ENCODE measurements around the gene TXNDC17. TPM values are rescaled to one million over a fixed set of nuclear protein-coding genes. Genes with fewer than 3 reads are reported as not detected.

TXNDC17 gene
- total and polyA plus RNA-seq, 9 of the 15 experiments (the other 6 are each of a cell fraction or from before 2014, with no cell fraction given), result 108 to 759 (median 179) TPM

- TF ChIP-seq ZNF780A (CRISPR knock-in tag; IDR thresholded peaks at IDR 0.05), result no peak
- no peak for TF ChIP-seq ATF1 (CRISPR knock-in tag; IDR thresholded peaks at IDR 0.05)
- peak; percentile 61 for TF ChIP-seq ATF1 (tag; IDR thresholded peaks at IDR 0.05)
- peak; percentile 57; the same call in 1 of the 2 replicates for TF ChIP-seq C11orf30 (IDR thresholded peaks at IDR 0.05; ENCODE audit: low read depth)
- TF ChIP-seq ZC3H11A (IDR thresholded peaks at IDR 0.05; ENCODE audit: low read depth, low read length), result no peak
- TF ChIP-seq ELF1 (tag; IDR thresholded peaks at IDR 0.05), result peak; percentile 67
- no peak for TF ChIP-seq ZBTB8A (IDR thresholded peaks at IDR 0.05; ENCODE audit: partially characterized antibody)
- no peak for TF ChIP-seq ZNF408 (CRISPR knock-in tag; IDR thresholded peaks at IDR 0.05; ENCODE audit: low read depth)
- peak; percentile 89 for TF ChIP-seq FOXJ2 (tag; IDR thresholded peaks at IDR 0.05)
- no peak for TF ChIP-seq XRCC3 (IDR thresholded peaks at IDR 0.05)
- peak; percentile 53 for TF ChIP-seq POLR2B (IDR thresholded peaks at IDR 0.05; ENCODE audit: low read depth, partially characterized antibody)
- TF ChIP-seq E2F6 (IDR thresholded peaks at IDR 0.05; ENCODE audit: borderline replicate concordance in 1 of 2, extremely low read depth in 1 of 2, insufficient read depth in 1 of 2, insufficient read length in 1 of 2, low read depth in 1 of 2, low read length in 1 of 2, poor library complexity in 1 of 2, severe bottlenecking in 1 of 2), result peak in 1 of 2 experiments; percentile 64
- peak; percentile 64; the same call in 1 of the 2 replicates for TF ChIP-seq POLR2AphosphoS5 (IDR thresholded peaks at IDR 0.05; ENCODE audit: control insufficient read depth, insufficient read depth, low read depth, low read length)
- 0 out of 2 replicates have a peak, but pooled peaks have one; percentile 35 for TF ChIP-seq ARID4B (CRISPR knock-in tag; IDR thresholded peaks at IDR 0.05)
- peak; percentile 46; the same call in 1 of the 2 replicates for TF ChIP-seq ATF7 (IDR thresholded peaks at IDR 0.05)
- TF ChIP-seq KDM5B (IDR thresholded peaks at IDR 0.05; ENCODE audit: insufficient replicate concordance, low read depth, low read length), result peak; percentile 65
- TF ChIP-seq ZHX1 (conservative IDR thresholded peaks at IDR 0.05; ENCODE audit: low read length), result no peak
- no peak for TF ChIP-seq NFXL1 (CRISPR knock-in tag; IDR thresholded peaks at IDR 0.05)
- peak; percentile 79 for TF ChIP-seq GABPB1 (CRISPR knock-in tag; IDR thresholded peaks at IDR 0.05)
- no peak for TF ChIP-seq MTA2 (IDR thresholded peaks at IDR 0.05; ENCODE audit: low read depth)
- TF ChIP-seq ARNT (IDR thresholded peaks at IDR 0.05), result no peak
- no peak for TF ChIP-seq SPI1 (IDR thresholded peaks at IDR 0.05; ENCODE audit: borderline replicate concordance, low read depth, low read length)
Measured at GRCh38 chr17:6651354-6651918, 10.6 kb downstream of the TXNDC17 start, which contains the start of the genes C17orf100 and MED31 (continued).

All from K562 (cell line).